HEK293T (cell line): ENCODE measurements around the gene NUMB.

Experiments
- BHLHE40 ChIP-seq: fragments of 450-650 bp; IDR thresholded peaks from 2 replicates; pipeline ENCODE4 v1.6.1; 2016; ENCODE audit warnings: mild to moderate bottlenecking, moderate library complexity, borderline replicate concordance
- FOXM1 ChIP-seq: fragments of 450-650 bp; IDR thresholded peaks from 2 replicates; pipeline ENCODE4 v1.6.1; 2017; ENCODE audit warnings: mild to moderate bottlenecking, borderline replicate concordance
- HDGF ChIP-seq: fragments of 450-650 bp; IDR thresholded peaks from 2 replicates; pipeline ENCODE4 v1.6.1; 2017; ENCODE audit warnings: antibody characterized with exemption, borderline replicate concordance

DNA sequence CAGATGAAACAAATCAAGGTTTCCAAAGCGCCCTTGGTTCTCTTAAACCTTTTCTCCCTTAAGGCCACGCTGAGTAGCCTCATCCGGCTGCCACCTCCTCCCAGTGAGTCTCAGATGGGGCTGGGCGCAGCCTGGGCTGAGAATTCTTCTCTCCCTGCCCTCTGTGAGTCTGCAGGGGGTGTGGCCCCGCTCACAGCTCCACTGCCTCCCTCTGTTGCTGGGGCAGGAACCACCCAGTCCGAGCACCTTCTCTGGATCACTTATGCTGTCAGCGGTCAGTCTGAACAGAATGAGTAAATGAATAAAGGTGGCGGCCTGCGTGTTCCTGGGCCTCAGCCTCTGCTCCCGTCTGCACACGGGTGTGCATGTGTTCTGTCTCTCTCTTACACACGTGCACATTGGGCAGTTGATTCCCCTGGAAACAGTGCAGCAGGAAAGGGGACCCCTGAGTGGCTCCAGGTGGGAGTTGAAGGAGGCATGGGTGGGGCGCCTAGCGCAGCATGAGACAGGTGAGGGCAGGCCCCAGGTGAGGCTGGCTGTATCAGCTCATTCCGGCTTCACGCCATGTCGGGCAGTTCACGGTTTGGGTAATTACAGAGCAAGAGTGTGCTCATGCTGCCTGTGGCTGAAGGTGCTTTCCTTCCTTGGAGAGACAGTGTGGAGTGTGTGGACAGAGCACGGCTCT lies 216.7 kb downstream of the NUMB start:
- TF ChIP-seq HDGF (no peak), FOXM1 (no peak), BHLHE40 (no peak)
